ENCODE results near the gene MAPK8. TPM values are rescaled to one million over a fixed set of nuclear protein-coding genes. Genes with fewer than 3 reads are reported as not detected.

Gene MAPK8
- 31.2 and 68.6 TPM in 2 replicates for polyA plus RNA-seq (2011; rRNA removed)
- polyA minus RNA-seq (2011; rRNA and poly(A)+ RNA removed), result 19.8 and 20.0 TPM in 2 replicates

GRCh38 chr10:48306265-48306869, at the start of gene MAPK8:
Gene MAPK8, plus strand, starts transcription at chr10:48306677. Its CDS starts 94,984 bp downstream, at chr10:48401661.
- Histone ChIP-seq H3K36me3 (ENCODE audit: control insufficient read depth, insufficient read depth, low read length) (no peaks in the 10 kb centered on the region), H3K4me3 (ENCODE audit: low read depth, low read length) (peak within 1 kb of the TSS; percentile 89), H3K27me3 (ENCODE audit: control insufficient read depth, insufficient read depth, low read length) (peaks cover 2% of the 10 kb centered on the region; the same call in 1 of the 2 replicates)
- POLR2A ChIA-PET, result no interaction called here
- CTCF ChIA-PET, result no interaction called here
- TF ChIP-seq, protein P1, sequence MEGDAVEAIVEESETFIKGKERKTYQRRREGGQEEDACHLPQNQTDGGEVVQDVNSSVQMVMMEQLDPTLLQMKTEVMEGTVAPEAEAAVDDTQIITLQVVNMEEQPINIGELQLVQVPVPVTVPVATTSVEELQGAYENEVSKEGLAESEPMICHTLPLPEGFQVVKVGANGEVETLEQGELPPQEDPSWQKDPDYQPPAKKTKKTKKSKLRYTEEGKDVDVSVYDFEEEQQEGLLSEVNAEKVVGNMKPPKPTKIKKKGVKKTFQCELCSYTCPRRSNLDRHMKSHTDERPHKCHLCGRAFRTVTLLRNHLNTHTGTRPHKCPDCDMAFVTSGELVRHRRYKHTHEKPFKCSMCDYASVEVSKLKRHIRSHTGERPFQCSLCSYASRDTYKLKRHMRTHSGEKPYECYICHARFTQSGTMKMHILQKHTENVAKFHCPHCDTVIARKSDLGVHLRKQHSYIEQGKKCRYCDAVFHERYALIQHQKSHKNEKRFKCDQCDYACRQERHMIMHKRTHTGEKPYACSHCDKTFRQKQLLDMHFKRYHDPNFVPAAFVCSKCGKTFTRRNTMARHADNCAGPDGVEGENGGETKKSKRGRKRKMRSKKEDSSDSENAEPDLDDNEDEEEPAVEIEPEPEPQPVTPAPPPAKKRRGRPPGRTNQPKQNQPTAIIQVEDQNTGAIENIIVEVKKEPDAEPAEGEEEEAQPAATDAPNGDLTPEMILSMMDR (IDR thresholded peaks at IDR 0.05; ENCODE audit: insufficient read depth, low read depth, low read length), result no peak
- DNase-seq (ENCODE audit: low read depth), result peak; percentile 23

DNA sequence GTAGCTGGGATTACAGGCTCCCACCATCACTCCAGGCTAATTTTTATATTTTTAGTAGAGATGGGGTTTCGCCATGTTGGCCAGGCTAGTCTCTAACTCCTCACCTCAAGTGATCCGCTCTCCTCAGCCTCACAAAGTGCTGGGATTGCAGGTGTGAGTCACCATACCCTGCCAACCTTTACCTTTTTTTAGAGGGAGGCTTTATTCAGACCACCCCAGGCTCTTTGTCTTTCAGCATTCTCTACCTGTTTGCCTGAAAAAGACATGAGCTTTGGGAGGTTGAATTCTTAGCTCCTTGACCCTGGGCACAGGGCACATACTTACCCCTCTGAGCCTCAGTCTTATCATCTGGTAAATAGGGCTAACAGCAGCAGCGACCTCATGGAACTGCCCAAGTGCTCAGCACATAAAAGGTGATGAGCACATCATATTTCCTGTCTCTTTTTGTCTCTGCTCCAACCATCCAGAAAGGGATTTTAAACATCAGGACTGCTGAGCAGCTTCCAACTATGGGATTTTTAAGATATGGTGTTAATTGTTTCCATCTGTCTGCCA, 49.0 kb upstream of the MAPK8 start:
- CTCF ChIA-PET, result interaction anchor here (1.3 kb wide), 1 partner anchor 18 kb away, joined by 3 read pairs; no protein-coding TSS in a partner anchor
- TF ChIP-seq, protein P1 (IDR thresholded peaks at IDR 0.05; ENCODE audit: insufficient read depth, low read depth, low read length), result no peak
- no peak for DNase-seq (ENCODE audit: low read depth)
- POLR2A ChIA-PET, result no interaction called here
- no peaks in the 10 kb centered on the region; the same call in 1 of the 2 replicates for H3K27me3 ChIP-seq (ENCODE audit: control insufficient read depth, insufficient read depth, low read length)
- H3K36me3 ChIP-seq (ENCODE audit: control insufficient read depth, insufficient read depth, low read length), result no peaks in the 10 kb centered on the region
- no peak overlapping the region for H3K4me3 ChIP-seq (ENCODE audit: low read depth, low read length)

GRCh38 chr10:48258105-48258504, 48.4 kb upstream of the MAPK8 start:
- TF ChIP-seq, protein P1 (IDR thresholded peaks at IDR 0.05; ENCODE audit: insufficient read depth, low read depth, low read length), result no peak
- Histone ChIP-seq H3K4me3 (ENCODE audit: low read depth, low read length) (no peak overlapping the region), H3K36me3 (ENCODE audit: control insufficient read depth, insufficient read depth, low read length) (no peaks in the 10 kb centered on the region), H3K27me3 (ENCODE audit: control insufficient read depth, insufficient read depth, low read length) (no peaks in the 10 kb centered on the region; the same call in 1 of the 2 replicates)
- ChIA-PET CTCF (interaction anchor here (1.3 kb wide), 1 partner anchor 18 kb away, joined by 3 read pairs; no protein-coding TSS in a partner anchor), POLR2A (no interaction called here)
- no peak for DNase-seq (ENCODE audit: low read depth)

GRCh38 chr10:48266528-48266927, 39.9 kb upstream of the MAPK8 start:
- TF ChIP-seq, protein P1 (IDR thresholded peaks at IDR 0.05; ENCODE audit: insufficient read depth, low read depth, low read length), result no peak
- DNase-seq (ENCODE audit: low read depth), result no peak
- ChIA-PET POLR2A (no interaction called here), CTCF (no interaction called here)
- Histone ChIP-seq H3K27me3 (ENCODE audit: control insufficient read depth, insufficient read depth, low read length) (peaks cover 4% of the 10 kb centered on the region), H3K4me3 (ENCODE audit: low read depth, low read length) (no peak overlapping the region), H3K36me3 (ENCODE audit: control insufficient read depth, insufficient read depth, low read length) (no peaks in the 10 kb centered on the region)

DNA sequence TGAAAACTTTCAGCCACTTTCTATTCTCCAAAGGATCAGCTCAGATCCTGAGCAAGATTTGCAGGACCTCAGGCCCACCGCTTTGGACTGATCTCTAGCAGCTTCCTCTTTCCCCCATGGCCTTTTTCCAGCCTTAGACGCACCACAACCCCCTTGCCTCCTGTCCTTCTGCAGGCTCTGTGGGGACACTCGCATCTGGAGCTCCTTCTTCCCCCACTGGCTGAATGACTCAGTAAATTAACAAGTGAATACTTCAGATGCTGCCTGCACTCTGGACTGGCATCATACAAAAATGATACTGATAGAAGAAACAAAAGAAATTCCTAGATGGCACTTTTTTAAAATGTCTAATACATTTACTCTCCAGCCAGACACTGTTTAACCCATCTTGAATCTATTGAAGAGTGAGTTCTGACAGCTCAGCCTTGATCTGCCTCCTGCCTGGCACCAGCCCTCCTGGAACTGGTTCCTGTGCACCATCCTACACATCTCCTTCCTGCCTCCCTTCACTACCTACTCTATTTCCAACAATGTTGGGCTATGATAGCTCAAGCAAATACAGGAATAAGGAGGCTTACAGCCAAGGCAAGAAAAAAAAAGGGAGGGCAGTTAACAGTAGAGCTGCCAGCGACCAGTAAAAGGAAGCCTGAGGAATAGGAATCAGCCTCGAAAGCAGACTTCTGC, 35.3 kb upstream of the MAPK8 start:
- DNase-seq (ENCODE audit: low read depth), result no peak
- POLR2A ChIA-PET, result no interaction called here
- H3K27me3 ChIP-seq (ENCODE audit: control insufficient read depth, insufficient read depth, low read length), result peaks cover 5% of the 10 kb centered on the region
- H3K4me3 ChIP-seq (ENCODE audit: low read depth, low read length), result no peak overlapping the region
- CTCF ChIA-PET, result interaction anchor here (0.9 kb wide), 1 partner anchor 19 kb away, joined by 3 read pairs; no protein-coding TSS in a partner anchor
- TF ChIP-seq, protein P1 (IDR thresholded peaks at IDR 0.05; ENCODE audit: insufficient read depth, low read depth, low read length), result no peak
- H3K36me3 ChIP-seq (ENCODE audit: control insufficient read depth, insufficient read depth, low read length), result no peaks in the 10 kb centered on the region

Measured in BJ (cell line).